ENCODE results near the gene NBAS.
"Not testable (repeated sequence)": the region's sequence is repeated elsewhere in the genome, so short reads cannot be mapped to it uniquely, and the experiment has no call there.

Gene NBAS

GRCh38 chr2:15222856-15223255 is 338.3 kb downstream of the NBAS start:
- TF ChIP-seq MYC (IDR thresholded peaks at IDR 0.05; ENCODE audit: low read depth, low read length) (no peak), CTCF (IDR thresholded peaks at IDR 0.05; ENCODE audit: low read depth, low read length) (no peak), MAX (IDR thresholded peaks at IDR 0.05; ENCODE audit: low read depth, low read length) (no peak), POLR2A (IDR thresholded peaks at IDR 0.05; ENCODE audit: extremely low read depth, insufficient read length) (no peak)
- DNase-seq (ENCODE audit: low read depth) = no peak
- no peak overlapping the region for H3K4me3 ChIP-seq (ENCODE audit: low read depth, low read length)

GRCh38 chr2:15220603-15221002 is 340.5 kb downstream of the NBAS start:
- TF ChIP-seq MAX (IDR thresholded peaks at IDR 0.05; ENCODE audit: low read depth, low read length) (no peak), CTCF (IDR thresholded peaks at IDR 0.05; ENCODE audit: low read depth, low read length) (no peak), POLR2A (IDR thresholded peaks at IDR 0.05; ENCODE audit: extremely low read depth, insufficient read length) (no peak), MYC (IDR thresholded peaks at IDR 0.05; ENCODE audit: low read depth, low read length) (no peak)
- no peak for DNase-seq (ENCODE audit: low read depth)
- no peak overlapping the region for H3K4me3 ChIP-seq (ENCODE audit: low read depth, low read length)

- no peak for DNase-seq (ENCODE audit: low read depth)
- H3K4me3 ChIP-seq (ENCODE audit: low read depth, low read length) = no peak overlapping the region
- TF ChIP-seq MYC (IDR thresholded peaks at IDR 0.05; ENCODE audit: low read depth, low read length) = no peak
- no peak for TF ChIP-seq CTCF (IDR thresholded peaks at IDR 0.05; ENCODE audit: low read depth, low read length)
- no peak for TF ChIP-seq MAX (IDR thresholded peaks at IDR 0.05; ENCODE audit: low read depth, low read length)
Measured at GRCh38 chr2:15218423-15219086, 342.6 kb downstream of the NBAS start.

- no peak for DNase-seq (ENCODE audit: low read depth)
- TF ChIP-seq POLR2A (IDR thresholded peaks at IDR 0.05; ENCODE audit: extremely low read depth, insufficient read length) = no peak
- no peak for TF ChIP-seq CTCF (IDR thresholded peaks at IDR 0.05; ENCODE audit: low read depth, low read length)
- TF ChIP-seq MYC (IDR thresholded peaks at IDR 0.05; ENCODE audit: low read depth, low read length) = no peak
- TF ChIP-seq MAX (IDR thresholded peaks at IDR 0.05; ENCODE audit: low read depth, low read length) = no peak
- H3K4me3 ChIP-seq (ENCODE audit: low read depth, low read length) = no peak overlapping the region
Measured at GRCh38 chr2:15212249-15212648, 348.9 kb downstream of the NBAS start.

- DNase-seq (ENCODE audit: low read depth); H3K4me3 ChIP-seq (ENCODE audit: low read depth, low read length): not testable (repeated sequence)
Measured at GRCh38 chr2:15210542-15210941, 350.6 kb downstream of the NBAS start.

GRCh38 chr2:15206419-15206818 is 354.7 kb downstream of the NBAS start:
- H3K4me3 ChIP-seq (ENCODE audit: low read depth, low read length) = no peak overlapping the region
- TF ChIP-seq MYC (IDR thresholded peaks at IDR 0.05; ENCODE audit: low read depth, low read length) (no peak), CTCF (IDR thresholded peaks at IDR 0.05; ENCODE audit: low read depth, low read length) (no peak), MAX (IDR thresholded peaks at IDR 0.05; ENCODE audit: low read depth, low read length) (no peak), POLR2A (IDR thresholded peaks at IDR 0.05; ENCODE audit: extremely low read depth, insufficient read length) (no peak)
- DNase-seq (ENCODE audit: low read depth) = no peak
